ENCODE measurements around the gene CACHD1. TPM values are rescaled to one million over a fixed set of nuclear protein-coding genes. Genes with fewer than 3 reads are reported as not detected.

Gene CACHD1
- total and polyA plus RNA-seq, 9 of the 15 experiments (the other 6 are each of a cell fraction or from before 2014, with no cell fraction given): 0.07 TPM; not detected in 8

DNA sequence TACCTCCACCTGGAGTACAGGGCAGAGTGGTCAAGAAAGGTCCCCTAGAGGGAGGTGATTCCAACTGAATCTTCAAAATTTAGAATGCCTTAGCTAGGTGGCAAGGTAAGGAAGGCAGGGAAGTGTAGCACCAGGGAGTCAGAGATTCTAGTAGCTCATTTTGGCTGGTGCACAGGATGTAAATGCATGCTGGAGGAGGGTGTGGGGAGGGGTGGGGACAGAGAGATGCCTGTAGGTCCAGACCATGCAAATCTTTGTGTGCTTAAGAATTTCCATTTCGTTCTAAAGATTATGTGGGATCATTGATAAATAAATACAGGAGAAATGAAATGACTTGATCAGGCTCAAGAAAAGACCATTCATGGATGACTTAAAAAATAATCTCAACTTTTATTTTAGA is 11.0 kb upstream of the CACHD1 start:
- no TSS peak for BruUV-seq (replicated peaks)
- TF ChIP-seq, protein P1, sequence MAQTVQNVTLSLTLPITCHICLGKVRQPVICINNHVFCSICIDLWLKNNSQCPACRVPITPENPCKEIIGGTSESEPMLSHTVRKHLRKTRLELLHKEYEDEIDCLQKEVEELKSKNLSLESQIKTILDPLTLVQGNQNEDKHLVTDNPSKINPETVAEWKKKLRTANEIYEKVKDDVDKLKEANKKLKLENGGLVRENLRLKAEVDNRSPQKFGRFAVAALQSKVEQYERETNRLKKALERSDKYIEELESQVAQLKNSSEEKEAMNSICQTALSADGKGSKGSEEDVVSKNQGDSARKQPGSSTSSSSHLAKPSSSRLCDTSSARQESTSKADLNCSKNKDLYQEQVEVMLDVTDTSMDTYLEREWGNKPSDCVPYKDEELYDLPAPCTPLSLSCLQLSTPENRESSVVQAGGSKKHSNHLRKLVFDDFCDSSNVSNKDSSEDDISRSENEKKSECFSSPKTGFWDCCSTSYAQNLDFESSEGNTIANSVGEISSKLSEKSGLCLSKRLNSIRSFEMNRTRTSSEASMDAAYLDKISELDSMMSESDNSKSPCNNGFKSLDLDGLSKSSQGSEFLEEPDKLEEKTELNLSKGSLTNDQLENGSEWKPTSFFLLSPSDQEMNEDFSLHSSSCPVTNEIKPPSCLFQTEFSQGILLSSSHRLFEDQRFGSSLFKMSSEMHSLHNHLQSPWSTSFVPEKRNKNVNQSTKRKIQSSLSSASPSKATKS (CRISPR knock-in tag; IDR thresholded peaks at IDR 0.05): no peak
- TF ChIP-seq ZNF3 (CRISPR knock-in tag; IDR thresholded peaks at IDR 0.05): no peak
- no peak for TF ChIP-seq SPI1 (IDR thresholded peaks at IDR 0.05; ENCODE audit: borderline replicate concordance, low read depth, low read length)
- TF ChIP-seq ZNF57 (CRISPR knock-in tag; IDR thresholded peaks at IDR 0.05): no peak
- TF ChIP-seq MEIS2 (IDR thresholded peaks at IDR 0.05; ENCODE audit: partially characterized antibody): no peak
- no peak for TF ChIP-seq HNRNPH1 (optimal IDR thresholded peaks at IDR 0.05; ENCODE audit: low read depth, low read length)
- no peak for TF ChIP-seq CEBPG (CRISPR knock-in tag; IDR thresholded peaks at IDR 0.05)
- no peak for TF ChIP-seq CEBPG (tag; conservative IDR thresholded peaks at IDR 0.05 in 1 of 2, IDR thresholded peaks at IDR 0.05 in 1 of 2)
- no peak for TF ChIP-seq MTF1 (CRISPR knock-in tag; IDR thresholded peaks at IDR 0.05; ENCODE audit: borderline replicate concordance)
- TF ChIP-seq SMARCC2 (IDR thresholded peaks at IDR 0.05; ENCODE audit: low read depth): no peak
- TF ChIP-seq, protein P2, sequence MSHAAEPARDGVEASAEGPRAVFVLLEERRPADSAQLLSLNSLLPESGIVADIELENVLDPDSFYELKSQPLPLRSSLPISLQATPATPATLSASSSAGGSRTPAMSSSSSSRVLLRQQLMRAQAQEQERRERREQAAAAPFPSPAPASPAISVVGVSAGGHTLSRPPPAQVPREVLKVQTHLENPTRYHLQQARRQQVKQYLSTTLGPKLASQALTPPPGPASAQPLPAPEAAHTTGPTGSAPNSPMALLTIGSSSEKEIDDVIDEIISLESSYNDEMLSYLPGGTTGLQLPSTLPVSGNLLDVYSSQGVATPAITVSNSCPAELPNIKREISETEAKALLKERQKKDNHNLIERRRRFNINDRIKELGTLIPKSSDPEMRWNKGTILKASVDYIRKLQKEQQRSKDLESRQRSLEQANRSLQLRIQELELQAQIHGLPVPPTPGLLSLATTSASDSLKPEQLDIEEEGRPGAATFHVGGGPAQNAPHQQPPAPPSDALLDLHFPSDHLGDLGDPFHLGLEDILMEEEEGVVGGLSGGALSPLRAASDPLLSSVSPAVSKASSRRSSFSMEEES (CRISPR knock-in tag; IDR thresholded peaks at IDR 0.05): no peak
- no peak overlapping the region for H2AFZ ChIP-seq (ENCODE audit: low read depth, low read length)
- no peaks in the 10 kb centered on the region for H3K9me3 ChIP-seq (replicated peaks; ENCODE audit: control insufficient read depth, insufficient read depth, low read depth, low read length)
- no peaks in the 10 kb centered on the region for H3K36me3 ChIP-seq (ENCODE audit: control insufficient read depth, insufficient read depth, low read length)
- no peaks in the 10 kb centered on the region for H3K79me2 ChIP-seq (ENCODE audit: control insufficient read depth, insufficient read depth, low read length)
- no peaks in the 10 kb centered on the region for H3K9me1 ChIP-seq (ENCODE audit: control insufficient read depth, insufficient read depth, low read length)
- FAIRE-seq: no peak
- ChIA-PET CTCF (ENCODE audit: low intra/inter-chr PET ratio) (no interaction called here), POLR2A (no interaction called here)
- ATAC-seq: no peak
- no peak overlapping the region for H3K4me2 ChIP-seq (ENCODE audit: insufficient read depth, low read length)
- DNase-seq (ENCODE audit: extremely low read depth in 1 of 4, low spot score in 3 of 4): no peak
- H3K9ac ChIP-seq (ENCODE audit: insufficient read depth in 1 of 2, low read depth in 2 of 2, low read length in 2 of 2): no peak overlapping the region
- H3K4me1 ChIP-seq (replicated peaks in 1 of 2; ENCODE audit: control insufficient read depth in 2 of 2, insufficient read depth in 2 of 2, low read length in 2 of 2): peaks cover 0 to 2% of the 10 kb centered on the region in 2 experiments; a peak in 1 of 5 replicates
- WGBS (ENCODE audit: insufficient coverage, low coverage, missing lambda C conversion rate): 0% methylated on average over 1 of the region's 1 CpG
- intact Hi-C loops (cut with micrococcal nuclease) (no loop called here), in situ Hi-C loops (cut with MboI) (no loop called here)
- no peaks in the 10 kb centered on the region for H4K20me1 ChIP-seq (replicated peaks; ENCODE audit: control insufficient read depth, insufficient read depth, low read length)
- H3K27me3 ChIP-seq (ENCODE audit: control insufficient read depth in 2 of 2, insufficient read depth in 2 of 2, low read length in 2 of 2): no peaks in the 10 kb centered on the region; a peak in 1 of 5 replicates
- H3K4me3 ChIP-seq: no peak overlapping the region
- H3K27ac ChIP-seq (ENCODE audit: extremely low read depth, low read depth, low read length): no peak overlapping the region

All from K562 (cell line).